Esophagus squamous epithelium (tissue), 4 donors: ENCODE results near the gene GOLGA6D.

Experiments used
- POLR2A ChIP-seq, 4 donors: fragments of 450-650 bp; IDR thresholded peaks; one replicate each; pipeline ENCODE4 v1.6.1; 2017; ENCODE audit warnings: antibody characterized with exemption in 4 of 4, mild to moderate bottlenecking in 4 of 4, moderate library complexity in 3 of 4
- TF ChIP-seq, protein P1 (sequence below), 6 experiments: fragments of 450-650 bp in 4 of 6; fragments of 200-600 bp in 2 of 6; sonication (generic) in 2 of 6; IDR thresholded peaks; one replicate each; pipeline ENCODE4 v1.5.1; 2016 to 2019; ENCODE audit warnings: antibody characterized with exemption in 6 of 6, mild to moderate bottlenecking in 4 of 6, moderate library complexity in 4 of 6

DNA sequence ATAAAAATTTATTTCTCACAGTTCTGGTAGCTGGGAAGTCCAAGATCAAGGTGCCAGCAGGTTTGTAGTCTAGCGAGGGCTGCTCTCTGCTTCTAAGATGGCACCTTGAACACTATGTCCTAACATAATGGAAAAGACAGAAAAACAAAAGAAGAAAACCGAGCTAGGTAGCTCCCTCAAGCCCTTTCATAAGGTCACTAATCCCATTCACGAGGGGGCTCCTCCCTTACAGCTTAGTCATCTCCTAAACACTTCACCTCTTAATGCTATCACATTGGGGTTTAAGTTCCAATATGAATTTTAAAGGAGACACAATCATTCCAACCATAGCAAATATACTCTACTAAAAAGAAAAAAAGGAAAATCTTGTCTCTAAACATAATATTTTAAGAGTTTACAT is 23.6 kb downstream of the GOLGA6D start:
- TF ChIP-seq, protein P1, sequence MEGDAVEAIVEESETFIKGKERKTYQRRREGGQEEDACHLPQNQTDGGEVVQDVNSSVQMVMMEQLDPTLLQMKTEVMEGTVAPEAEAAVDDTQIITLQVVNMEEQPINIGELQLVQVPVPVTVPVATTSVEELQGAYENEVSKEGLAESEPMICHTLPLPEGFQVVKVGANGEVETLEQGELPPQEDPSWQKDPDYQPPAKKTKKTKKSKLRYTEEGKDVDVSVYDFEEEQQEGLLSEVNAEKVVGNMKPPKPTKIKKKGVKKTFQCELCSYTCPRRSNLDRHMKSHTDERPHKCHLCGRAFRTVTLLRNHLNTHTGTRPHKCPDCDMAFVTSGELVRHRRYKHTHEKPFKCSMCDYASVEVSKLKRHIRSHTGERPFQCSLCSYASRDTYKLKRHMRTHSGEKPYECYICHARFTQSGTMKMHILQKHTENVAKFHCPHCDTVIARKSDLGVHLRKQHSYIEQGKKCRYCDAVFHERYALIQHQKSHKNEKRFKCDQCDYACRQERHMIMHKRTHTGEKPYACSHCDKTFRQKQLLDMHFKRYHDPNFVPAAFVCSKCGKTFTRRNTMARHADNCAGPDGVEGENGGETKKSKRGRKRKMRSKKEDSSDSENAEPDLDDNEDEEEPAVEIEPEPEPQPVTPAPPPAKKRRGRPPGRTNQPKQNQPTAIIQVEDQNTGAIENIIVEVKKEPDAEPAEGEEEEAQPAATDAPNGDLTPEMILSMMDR (IDR thresholded peaks at IDR 0.05): no peak
- TF ChIP-seq POLR2A (IDR thresholded peaks at IDR 0.05): no peak
